ENCODE measurements around the gene ZGRF1. TPM values are rescaled to one million over a fixed set of nuclear protein-coding genes. Genes with fewer than 3 reads are reported as not detected.
"Not testable (repeated sequence)": the region's sequence is repeated elsewhere in the genome, so short reads cannot be mapped to it uniquely, and the experiment has no call there.

The ZGRF1 gene
- total RNA-seq, 4 donors from 2014 or later, result 0.55 to 2.9 (median 1.8) TPM

DNA sequence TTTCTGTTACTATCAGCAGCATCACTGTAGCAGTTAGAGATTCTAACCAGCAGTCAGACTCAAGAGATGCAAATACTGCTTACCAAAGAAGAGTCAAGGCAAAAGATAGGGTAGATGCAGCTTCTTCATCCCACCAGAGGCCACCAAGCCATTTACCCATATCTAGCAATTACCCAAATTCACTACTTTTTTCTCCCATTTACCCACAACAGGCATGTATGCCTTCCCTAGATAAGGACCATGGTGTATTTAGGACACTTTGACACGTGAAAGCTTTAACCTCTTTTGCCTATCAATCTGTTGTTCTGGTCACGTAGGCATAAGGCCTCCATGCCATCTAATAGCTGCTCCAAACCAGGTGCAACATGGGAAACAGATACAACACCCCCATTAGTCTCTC, 5.8 kb upstream of the ZGRF1 start:
- Histone ChIP-seq H3K9me3 (no peaks in the 10 kb centered on the region), H3K27ac (no peak overlapping the region), H3K4me3 (no peak overlapping the region), H3K36me3 (peaks cover 0 to 26% of the 10 kb centered on the region in 2 donors), H3K27me3 (no peaks in the 10 kb centered on the region), H3K4me1 (peaks cover 20 to 32% of the 10 kb centered on the region in 2 donors)
- ATAC-seq, result no peak
- TF ChIP-seq POLR2A (IDR thresholded peaks at IDR 0.05), result no peak
- no peak for DNase-seq
- in situ Hi-C loops (cut with MboI; ENCODE audit: low sequenced_read_pairs in 4 of 4) (loop anchor here in 2 of 4 donors (25.0 kb wide), 1 partner anchor 295 kb away; no protein-coding TSS in a partner anchor), intact Hi-C loops (cut with DNase I; ENCODE audit: low total_unique reads) (no loop called here)

DNA sequence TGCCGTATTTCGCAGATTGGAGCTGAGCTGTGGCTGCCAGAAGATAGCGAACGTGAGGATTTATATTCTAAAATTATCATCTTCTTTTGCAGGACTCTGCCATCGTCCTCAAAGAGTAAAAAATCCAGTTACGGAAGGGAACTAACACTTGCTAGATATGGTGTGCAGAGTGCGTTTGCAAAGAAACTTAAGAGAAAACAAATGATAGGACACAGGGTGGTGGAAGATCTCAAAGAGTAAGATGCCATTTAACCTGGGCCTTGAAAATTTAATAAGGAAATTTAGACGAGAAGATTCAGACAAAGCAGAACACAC, 800 bp upstream of the ZGRF1 start:
- TF ChIP-seq POLR2A (IDR thresholded peaks at IDR 0.05), result peak in 1 of 2 donors; percentile 1
- TF ChIP-seq, protein P1, sequence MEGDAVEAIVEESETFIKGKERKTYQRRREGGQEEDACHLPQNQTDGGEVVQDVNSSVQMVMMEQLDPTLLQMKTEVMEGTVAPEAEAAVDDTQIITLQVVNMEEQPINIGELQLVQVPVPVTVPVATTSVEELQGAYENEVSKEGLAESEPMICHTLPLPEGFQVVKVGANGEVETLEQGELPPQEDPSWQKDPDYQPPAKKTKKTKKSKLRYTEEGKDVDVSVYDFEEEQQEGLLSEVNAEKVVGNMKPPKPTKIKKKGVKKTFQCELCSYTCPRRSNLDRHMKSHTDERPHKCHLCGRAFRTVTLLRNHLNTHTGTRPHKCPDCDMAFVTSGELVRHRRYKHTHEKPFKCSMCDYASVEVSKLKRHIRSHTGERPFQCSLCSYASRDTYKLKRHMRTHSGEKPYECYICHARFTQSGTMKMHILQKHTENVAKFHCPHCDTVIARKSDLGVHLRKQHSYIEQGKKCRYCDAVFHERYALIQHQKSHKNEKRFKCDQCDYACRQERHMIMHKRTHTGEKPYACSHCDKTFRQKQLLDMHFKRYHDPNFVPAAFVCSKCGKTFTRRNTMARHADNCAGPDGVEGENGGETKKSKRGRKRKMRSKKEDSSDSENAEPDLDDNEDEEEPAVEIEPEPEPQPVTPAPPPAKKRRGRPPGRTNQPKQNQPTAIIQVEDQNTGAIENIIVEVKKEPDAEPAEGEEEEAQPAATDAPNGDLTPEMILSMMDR (IDR thresholded peaks at IDR 0.05 in 4 of 5, conservative IDR thresholded peaks at IDR 0.05 in 1 of 5), result peak in 1 of 5 experiments; percentile 5
- H3K4me3 ChIP-seq, result peak overlapping the region; percentile 66 to 86 (median 72)
- ATAC-seq (peak in 1 of 2 donors; percentile 10), DNase-seq (no peak)
- H3K36me3 ChIP-seq, result no peaks in the 10 kb centered on the region
- intact Hi-C loops (cut with DNase I; ENCODE audit: low total_unique reads) (loop anchor here (1.0 to 5.0 kb wide), 5 partner anchors 35 to 301 kb away; no protein-coding TSS in a partner anchor), in situ Hi-C loops (cut with MboI; ENCODE audit: low sequenced_read_pairs in 4 of 4) (loop anchor here (5.0 to 25.0 kb wide), 3 partner anchors 125 to 300 kb away; no protein-coding TSS in a partner anchor)
- H3K9me3 ChIP-seq, result no peaks in the 10 kb centered on the region
- no peaks in the 10 kb centered on the region for H3K27me3 ChIP-seq
- H3K4me1 ChIP-seq, result peaks cover 34 to 41% of the 10 kb centered on the region in 2 donors
- H3K27ac ChIP-seq, result peak overlapping the region; percentile 87 to 93 (median 91)

DNA sequence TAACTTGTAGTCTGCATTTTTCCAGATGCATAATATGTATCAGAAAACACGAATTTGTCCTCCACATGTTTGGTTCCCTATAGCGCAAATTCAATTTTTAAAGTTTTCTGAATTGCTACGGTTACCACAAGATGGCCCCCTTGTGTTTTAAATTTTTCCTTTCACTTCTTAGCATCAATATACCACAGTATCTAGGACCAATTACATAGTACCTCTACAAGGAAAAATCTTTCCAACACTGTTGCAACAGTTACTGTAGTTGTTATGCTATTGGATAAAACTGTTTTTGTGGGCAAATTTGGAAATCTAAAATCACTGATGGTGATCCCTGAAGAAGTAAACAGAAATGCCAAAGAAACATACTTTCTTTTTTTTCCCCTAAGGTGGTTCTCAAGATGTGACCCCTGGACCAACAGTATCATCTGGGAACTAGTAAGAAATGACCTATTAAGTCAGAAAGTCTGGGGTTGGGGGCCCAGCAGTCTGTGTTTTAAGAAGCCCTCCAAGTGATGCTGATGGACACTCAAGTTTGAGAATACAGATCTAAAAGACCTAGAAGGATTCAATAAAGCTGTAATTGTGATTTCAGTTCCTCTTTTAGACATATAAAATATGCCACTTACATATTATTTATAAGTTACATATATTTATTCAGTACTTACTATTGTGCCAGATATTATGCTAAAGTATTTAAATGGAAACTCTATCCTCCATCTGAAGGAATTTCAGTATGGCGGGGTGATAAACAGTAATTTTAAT, 3.1 kb downstream of the ZGRF1 start:
- ATAC-seq (no peak), DNase-seq (no peak)
- Histone ChIP-seq H3K4me3 (no peak overlapping the region), H3K9me3 (no peaks in the 10 kb centered on the region), H3K27me3 (no peaks in the 10 kb centered on the region), H3K36me3 (peaks cover 0 to 8% of the 10 kb centered on the region in 2 donors), H3K4me1 (peaks cover 18 to 23% of the 10 kb centered on the region in 2 donors), H3K27ac (no peak overlapping the region)
- intact Hi-C loops (cut with DNase I; ENCODE audit: low total_unique reads), result loop anchor here (2.0 kb wide), 1 partner anchor 129 kb away; no protein-coding TSS in a partner anchor
- in situ Hi-C loops (cut with MboI; ENCODE audit: low sequenced_read_pairs in 4 of 4), result loop anchor here (5.0 to 25.0 kb wide), 5 partner anchors 129 to 304 kb away; no protein-coding TSS in a partner anchor
- TF ChIP-seq, protein P1 (IDR thresholded peaks at IDR 0.05 in 4 of 5, conservative IDR thresholded peaks at IDR 0.05 in 1 of 5), result peak; percentile 32 to 58 (median 55)
- TF ChIP-seq POLR2A (IDR thresholded peaks at IDR 0.05), result no peak

DNA sequence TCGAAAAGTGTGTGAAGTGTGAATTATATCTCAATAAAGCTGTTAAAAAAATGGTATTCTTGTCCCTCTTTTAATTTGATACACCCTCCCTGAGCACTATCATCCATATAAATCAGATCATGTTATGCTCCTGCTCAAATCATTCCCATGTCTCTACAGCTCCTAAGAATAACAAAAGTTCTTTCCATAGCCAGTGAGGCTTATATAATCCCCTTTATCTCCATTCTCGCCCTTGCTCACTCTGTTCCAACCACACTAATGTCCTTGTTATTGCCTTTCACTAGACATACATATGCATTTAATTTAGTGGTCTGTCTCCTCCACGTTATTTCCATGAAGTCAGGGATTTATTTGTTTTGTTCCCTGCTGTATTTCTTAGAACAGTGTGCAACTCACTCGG, 10.5 kb downstream of the ZGRF1 start:
- intact Hi-C loops (cut with DNase I; ENCODE audit: low total_unique reads), result no loop called here
- Histone ChIP-seq H3K27me3 (no peaks in the 10 kb centered on the region), H3K9me3 (no peaks in the 10 kb centered on the region), H3K27ac (no peak overlapping the region), H3K4me1 (no peaks in the 10 kb centered on the region), H3K4me3 (no peak overlapping the region), H3K36me3 (peaks cover 0 to 3% of the 10 kb centered on the region in 2 donors)
- in situ Hi-C loops (cut with MboI; ENCODE audit: low sequenced_read_pairs in 4 of 4), result loop anchor here in 2 of 4 donors (5.0 to 25.0 kb wide), 2 partner anchors 136 to 311 kb away; no protein-coding TSS in a partner anchor
- ATAC-seq, result no peak
- DNase-seq, result no peak
- TF ChIP-seq, protein P1 (IDR thresholded peaks at IDR 0.05 in 4 of 5, conservative IDR thresholded peaks at IDR 0.05 in 1 of 5), result no peak
- TF ChIP-seq POLR2A (IDR thresholded peaks at IDR 0.05), result no peak

DNA sequence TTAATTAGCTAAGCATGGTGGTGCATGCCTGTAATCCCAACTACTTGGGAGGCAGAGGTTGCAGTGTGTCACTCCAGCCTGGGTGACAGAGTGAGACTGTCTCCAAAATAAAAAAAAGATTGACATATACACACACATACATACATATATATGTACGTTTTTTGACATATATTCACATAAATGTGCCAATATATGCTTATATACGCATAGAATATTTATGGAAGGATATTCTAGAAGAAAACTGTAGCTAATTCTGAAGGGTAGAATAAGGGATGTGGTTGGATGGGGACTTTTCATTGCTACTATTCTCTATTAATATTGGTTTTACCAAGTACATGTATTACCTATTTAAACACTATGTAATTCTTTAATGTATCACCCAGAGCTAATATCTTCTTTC, 19.7 kb downstream of the ZGRF1 start:
- no peaks in the 10 kb centered on the region for H3K4me1 ChIP-seq
- no peaks in the 10 kb centered on the region for H3K27me3 ChIP-seq
- H3K9me3 ChIP-seq, result no peaks in the 10 kb centered on the region
- TF ChIP-seq POLR2A (IDR thresholded peaks at IDR 0.05), result no peak
- TF ChIP-seq, protein P1 (IDR thresholded peaks at IDR 0.05 in 4 of 5, conservative IDR thresholded peaks at IDR 0.05 in 1 of 5), result no peak
- in situ Hi-C loops (cut with MboI; ENCODE audit: low sequenced_read_pairs in 4 of 4), result loop anchor here in 1 of 4 donors (25.0 kb wide), 1 partner anchor 280 kb away; no protein-coding TSS in a partner anchor
- no peak overlapping the region for H3K27ac ChIP-seq
- no peak overlapping the region for H3K4me3 ChIP-seq
- intact Hi-C loops (cut with DNase I; ENCODE audit: low total_unique reads), result no loop called here
- no peak for ATAC-seq
- no peak for DNase-seq
- H3K36me3 ChIP-seq, result no peaks in the 10 kb centered on the region

DNA sequence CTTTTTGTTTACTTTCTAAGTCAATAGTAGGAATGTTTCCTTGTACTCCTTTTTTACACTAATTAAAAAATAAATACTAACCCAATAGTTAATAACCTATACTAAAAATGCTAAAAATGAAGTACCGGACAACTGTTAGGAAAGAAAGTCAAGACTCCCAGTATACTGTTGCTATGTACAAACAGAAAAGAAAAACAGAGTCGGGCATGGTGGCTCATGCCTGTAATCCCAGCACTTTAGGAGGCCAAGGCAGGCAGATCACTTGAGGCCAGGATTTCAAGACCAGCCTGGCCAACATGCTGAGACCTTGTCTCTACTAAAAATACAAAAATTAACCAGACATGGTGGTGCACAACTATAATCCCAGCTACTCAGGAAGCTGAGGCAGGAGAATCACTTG, 23.9 kb downstream of the ZGRF1 start:
- H3K4me1 ChIP-seq; H3K27me3 ChIP-seq; H3K27ac ChIP-seq; H3K4me3 ChIP-seq; intact Hi-C loops (cut with DNase I; ENCODE audit: low total_unique reads); H3K36me3 ChIP-seq; DNase-seq; H3K9me3 ChIP-seq; ATAC-seq: not testable (repeated sequence)
- in situ Hi-C loops (cut with MboI; ENCODE audit: low sequenced_read_pairs in 4 of 4), result loop anchor here in 1 of 4 donors (25.0 kb wide), 1 partner anchor 276 kb away; no protein-coding TSS in a partner anchor
